Activated T-cell treated with anti-CD3 and anti-CD28 coated beads, Interleukin-2, amount 50 U/mL, for 72 hours (primary cell): ENCODE results near the gene EIF3D. TPM values are rescaled to one million over a fixed set of nuclear protein-coding genes. Genes with fewer than 3 reads are reported as not detected.
A peak's percentile ranks its signal among the peaks of the same experiment; 100 is the strongest.

Source experiments
- ATAC-seq, 2 donors: fragments of 150-1000 bp; cut with Tn5 transposase; replicated peaks in 1 of 2; 2 replicates each; pipeline ENCODE4 v1.10.0; 2021; ENCODE audit warnings: moderate library complexity in 2 of 2, mild to moderate bottlenecking in 1 of 2
- DNase-seq, 2 donors: peaks; one replicate each; pipeline ENCODE4 v3.0.0; 2021 to 2022; ENCODE audit warnings: mixed read lengths in 1 of 2
- H3K27ac Mint-ChIP-seq: one replicate; pipeline ENCODE4 v1.8.0; 2022; ENCODE audit warnings: mild to moderate bottlenecking, moderate library complexity, mixed read lengths
- H3K27me3 Mint-ChIP-seq: one replicate; pipeline ENCODE4 v1.8.0; 2022; ENCODE audit warnings: low read depth, mixed read lengths
- H3K36me3 Mint-ChIP-seq, 2 donors: one replicate each; pipeline ENCODE4 v1.8.0; 2022; ENCODE audit warnings: mixed read lengths in 2 of 2, mild to moderate bottlenecking in 1 of 2; ENCODE audit not compliant: insufficient read depth in 2 of 2
- H3K4me1 Mint-ChIP-seq: one replicate; pipeline ENCODE4 v1.8.0; 2022; ENCODE audit warnings: low read depth, mixed read lengths
- H3K4me3 Mint-ChIP-seq, 2 donors: one replicate each; pipeline ENCODE4 v1.8.0; 2022; ENCODE audit warnings: mild to moderate bottlenecking in 2 of 2, mixed read lengths in 2 of 2, moderate library complexity in 2 of 2
- H3K9me3 Mint-ChIP-seq, 2 donors: one replicate each; pipeline ENCODE4 v1.8.0; 2022; ENCODE audit warnings: mixed read lengths in 2 of 2
- total RNA-seq, 2 donors: library from RNA; stranded (reverse); gene quantifications; one replicate each; pipeline ENCODE4 v1.2.3, GENCODE V29; 2022

The EIF3D gene
- total RNA-seq, 2 donors from 2014 or later = 320 to 339 TPM

GRCh38 chr22:36512333-36512732 lies 16.6 kb downstream of the EIF3D start:
- DNase-seq (no peak), ATAC-seq (no peak)
- Mint-ChIP-seq H3K4me3 (no peak overlapping the region), H3K27me3 (no peaks in the 10 kb centered on the region), H3K36me3 (peaks cover 29 to 43% of the 10 kb centered on the region in 2 donors), H3K4me1 (peaks cover 10% of the 10 kb centered on the region), H3K27ac (no peak overlapping the region), H3K9me3 (peaks cover 0 to 2% of the 10 kb centered on the region in 2 donors)

GRCh38 chr22:36510966-36511881 lies 17.7 kb downstream of the EIF3D start:
- no peak for ATAC-seq
- Mint-ChIP-seq H3K4me1 (peaks cover 12% of the 10 kb centered on the region), H3K27me3 (no peaks in the 10 kb centered on the region), H3K27ac (no peak overlapping the region), H3K4me3 (no peak overlapping the region), H3K36me3 (peaks cover 22 to 35% of the 10 kb centered on the region in 2 donors), H3K9me3 (peaks cover 0 to 2% of the 10 kb centered on the region in 2 donors)
- DNase-seq = peak; percentile 16 to 37

GRCh38 chr22:36510384-36510783 lies 18.6 kb downstream of the EIF3D start:
- H3K36me3 Mint-ChIP-seq = peaks cover 15 to 28% of the 10 kb centered on the region in 2 donors
- DNase-seq (no peak), ATAC-seq (no peak)
- H3K27ac Mint-ChIP-seq = no peak overlapping the region
- peaks cover 12% of the 10 kb centered on the region for H3K4me1 Mint-ChIP-seq
- no peak overlapping the region for H3K4me3 Mint-ChIP-seq
- no peaks in the 10 kb centered on the region for H3K27me3 Mint-ChIP-seq
- peaks cover 0 to 2% of the 10 kb centered on the region in 2 donors for H3K9me3 Mint-ChIP-seq

GRCh38 chr22:36507518-36508010 lies 21.4 kb downstream of the EIF3D start:
- Mint-ChIP-seq H3K27me3 (no peaks in the 10 kb centered on the region), H3K4me3 (peak overlapping the region; percentile 83 to 89), H3K27ac (peak overlapping the region; percentile 64), H3K36me3 (peaks cover 6 to 14% of the 10 kb centered on the region in 2 donors), H3K4me1 (peaks cover 20% of the 10 kb centered on the region), H3K9me3 (peaks cover 0 to 2% of the 10 kb centered on the region in 2 donors)
- DNase-seq = no peak
- no peak for ATAC-seq

DNA sequence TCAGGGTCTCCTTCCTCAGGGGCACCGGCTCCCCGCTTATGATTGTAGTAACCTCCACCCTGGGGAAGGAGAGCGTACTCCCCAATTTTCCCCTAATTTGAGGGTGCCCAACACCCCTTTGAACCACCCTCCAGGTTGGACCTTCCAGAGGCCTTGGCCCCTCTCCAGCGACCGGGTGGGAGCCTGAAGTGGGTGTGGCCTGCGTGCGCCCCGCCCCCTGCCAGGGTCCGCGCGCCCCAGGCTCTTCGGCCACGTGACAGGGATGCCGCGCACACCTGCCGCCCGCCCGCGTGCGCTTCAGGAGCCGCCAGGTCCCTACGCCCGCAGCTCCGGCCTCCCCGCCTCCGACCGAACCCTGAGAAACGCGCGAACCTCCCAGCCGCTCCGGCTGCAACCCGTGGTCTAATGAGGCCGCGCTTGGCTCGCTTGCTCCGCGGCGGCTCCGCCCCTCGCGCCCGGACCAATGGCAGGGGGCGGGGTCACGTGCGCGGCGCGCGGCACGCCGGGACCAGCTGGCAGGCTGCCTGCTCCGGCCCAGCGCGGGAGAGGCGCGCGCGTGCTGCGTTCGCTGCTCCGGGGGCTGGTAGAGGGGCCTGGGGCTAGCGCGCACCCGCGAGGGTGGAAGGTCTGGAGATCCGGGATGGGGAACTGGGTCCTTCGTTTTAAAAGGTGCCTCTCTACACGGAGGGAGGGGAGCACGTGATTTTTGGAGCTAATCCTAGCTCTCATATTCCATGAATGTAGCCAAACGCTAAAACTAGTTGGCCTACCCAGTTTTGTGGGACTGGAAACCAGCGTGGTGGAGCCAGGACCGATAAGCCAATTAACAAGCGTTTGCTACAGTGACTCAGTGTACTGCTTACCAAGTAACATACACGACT lies 22.1 kb downstream of the EIF3D start, which contains the start of gene FOXRED2:
Gene FOXRED2, minus strand, starts transcription at position 404 of the 881 bp plus-strand sequence. CDS start 618 bp downstream, outside the sequence.
- Mint-ChIP-seq H3K36me3 (peaks cover 5 to 7% of the 10 kb centered on the region in 2 donors), H3K27ac (peak within 1 kb of the TSS; percentile 64), H3K9me3 (peaks cover 0 to 2% of the 10 kb centered on the region in 2 donors), H3K4me3 (peak within 1 kb of the TSS; percentile 83 to 89), H3K27me3 (no peaks in the 10 kb centered on the region), H3K4me1 (peaks cover 20% of the 10 kb centered on the region)
- DNase-seq = peak; percentile 91 to 94
- peak; percentile 95 to 96 for ATAC-seq

- DNase-seq (no peak), ATAC-seq (no peak)
- Mint-ChIP-seq H3K27me3 (no peaks in the 10 kb centered on the region), H3K4me1 (peaks cover 14% of the 10 kb centered on the region), H3K9me3 (peaks cover 0 to 2% of the 10 kb centered on the region in 2 donors), H3K27ac (no peak overlapping the region), H3K36me3 (peaks cover 1 to 4% of the 10 kb centered on the region in 2 donors), H3K4me3 (peak overlapping the region; percentile 83 to 89)
Observed at GRCh38 chr22:36505998-36506635, 22.8 kb downstream of the EIF3D start.

DNA sequence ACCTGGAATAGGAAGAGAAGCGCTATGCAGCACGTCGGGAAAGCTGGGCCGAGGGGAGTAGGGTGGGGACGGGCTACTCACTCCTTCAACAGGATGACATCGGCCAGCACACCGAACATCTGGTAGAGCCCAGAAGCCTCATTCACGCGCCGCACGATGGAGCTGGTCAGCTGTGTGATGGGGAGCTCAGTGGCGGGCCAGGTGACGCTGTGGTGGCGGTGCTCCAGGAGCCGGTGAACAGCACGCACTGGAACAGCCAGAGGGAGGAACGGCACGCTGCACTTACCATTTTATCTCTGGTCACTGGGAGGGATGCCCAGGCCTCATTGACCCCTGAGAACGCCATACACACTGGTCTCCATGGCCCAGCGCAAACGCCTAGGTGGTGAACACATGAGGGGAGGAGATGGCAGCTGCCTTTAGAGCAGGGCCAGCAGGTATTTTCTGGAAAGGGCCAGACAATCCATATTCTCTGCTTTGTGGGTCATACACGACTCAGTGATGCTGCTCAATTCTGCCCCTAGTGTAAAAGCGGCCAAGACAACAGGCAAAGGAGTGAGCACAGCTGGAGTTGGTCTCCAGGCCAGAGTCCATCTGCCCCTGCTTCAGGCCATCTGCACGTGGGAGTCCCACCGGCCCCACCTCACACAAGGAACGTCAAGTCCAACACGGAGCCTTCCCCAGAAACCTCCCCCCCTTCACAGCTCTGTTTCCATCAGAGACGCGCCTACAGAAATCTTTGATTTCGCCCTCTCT lies 30.9 kb downstream of the EIF3D start:
- Mint-ChIP-seq H3K27me3 (no peaks in the 10 kb centered on the region), H3K9me3 (no peaks in the 10 kb centered on the region), H3K4me3 (no peak overlapping the region), H3K4me1 (no peaks in the 10 kb centered on the region), H3K36me3 (peaks cover 2 to 15% of the 10 kb centered on the region in 2 donors), H3K27ac (no peak overlapping the region)
- DNase-seq (no peak), ATAC-seq (no peak)

DNA sequence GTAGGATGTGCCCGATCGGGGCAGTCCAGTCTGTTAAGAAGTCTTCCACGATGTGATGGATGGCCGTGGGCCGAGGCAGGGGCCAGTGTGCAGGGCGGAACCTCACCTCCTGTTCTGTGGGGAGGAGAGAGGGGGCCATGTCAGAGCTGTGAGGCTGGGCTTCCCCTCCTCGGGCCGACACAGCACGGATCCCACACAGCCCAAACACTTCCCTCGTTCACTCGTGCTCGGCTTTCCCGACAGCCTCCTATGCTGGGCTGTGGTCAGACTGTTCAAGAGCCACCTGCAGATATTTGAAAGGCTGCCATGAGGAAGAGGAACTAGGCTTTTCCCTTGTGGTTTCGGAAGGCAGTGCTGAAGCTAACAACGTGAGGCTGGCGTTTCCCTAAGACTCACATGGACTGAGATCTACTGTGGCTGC lies 35.3 kb downstream of the EIF3D start:
- no peaks in the 10 kb centered on the region for H3K27me3 Mint-ChIP-seq
- H3K4me1 Mint-ChIP-seq = no peaks in the 10 kb centered on the region
- H3K4me3 Mint-ChIP-seq = no peak overlapping the region
- no peak for DNase-seq
- no peak overlapping the region for H3K27ac Mint-ChIP-seq
- H3K9me3 Mint-ChIP-seq = no peaks in the 10 kb centered on the region
- ATAC-seq = no peak
- peaks cover 2 to 18% of the 10 kb centered on the region in 2 donors for H3K36me3 Mint-ChIP-seq

- ATAC-seq (no peak), DNase-seq (no peak)
- H3K9me3 Mint-ChIP-seq = peaks cover 0 to 2% of the 10 kb centered on the region in 2 donors
- H3K4me1 Mint-ChIP-seq = no peaks in the 10 kb centered on the region
- no peak overlapping the region for H3K27ac Mint-ChIP-seq
- H3K36me3 Mint-ChIP-seq = peaks cover 6 to 17% of the 10 kb centered on the region in 2 donors
- H3K4me3 Mint-ChIP-seq = no peak overlapping the region
- no peaks in the 10 kb centered on the region for H3K27me3 Mint-ChIP-seq
Observed at GRCh38 chr22:36492109-36492508, 36.9 kb downstream of the EIF3D start.

DNA sequence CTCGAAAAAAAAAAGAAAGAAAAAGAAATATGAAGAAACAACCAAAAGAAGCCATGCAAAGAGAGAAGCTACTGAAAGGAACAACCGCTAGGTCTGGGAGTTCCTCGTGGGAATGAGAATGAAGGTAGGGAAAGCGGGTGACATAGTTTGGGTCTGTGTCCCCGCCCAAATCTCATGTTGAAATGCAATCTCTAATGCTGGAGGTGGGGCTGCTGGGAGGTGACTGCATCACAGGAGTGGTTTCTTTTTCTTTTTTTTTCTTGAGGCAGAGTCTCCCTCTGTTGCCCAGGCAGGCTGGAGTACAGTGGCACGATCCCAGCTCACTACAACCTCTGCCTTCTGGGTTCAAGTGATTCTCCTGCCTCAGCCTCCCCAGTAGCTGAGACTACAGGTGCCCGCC lies 37.8 kb downstream of the EIF3D start:
- Mint-ChIP-seq H3K36me3 (peaks cover 7 to 18% of the 10 kb centered on the region in 2 donors), H3K27me3 (no peaks in the 10 kb centered on the region), H3K4me3 (no peak overlapping the region), H3K4me1 (no peaks in the 10 kb centered on the region), H3K27ac (no peak overlapping the region), H3K9me3 (peaks cover 0 to 2% of the 10 kb centered on the region in 2 donors)
- ATAC-seq = no peak
- no peak for DNase-seq

DNA sequence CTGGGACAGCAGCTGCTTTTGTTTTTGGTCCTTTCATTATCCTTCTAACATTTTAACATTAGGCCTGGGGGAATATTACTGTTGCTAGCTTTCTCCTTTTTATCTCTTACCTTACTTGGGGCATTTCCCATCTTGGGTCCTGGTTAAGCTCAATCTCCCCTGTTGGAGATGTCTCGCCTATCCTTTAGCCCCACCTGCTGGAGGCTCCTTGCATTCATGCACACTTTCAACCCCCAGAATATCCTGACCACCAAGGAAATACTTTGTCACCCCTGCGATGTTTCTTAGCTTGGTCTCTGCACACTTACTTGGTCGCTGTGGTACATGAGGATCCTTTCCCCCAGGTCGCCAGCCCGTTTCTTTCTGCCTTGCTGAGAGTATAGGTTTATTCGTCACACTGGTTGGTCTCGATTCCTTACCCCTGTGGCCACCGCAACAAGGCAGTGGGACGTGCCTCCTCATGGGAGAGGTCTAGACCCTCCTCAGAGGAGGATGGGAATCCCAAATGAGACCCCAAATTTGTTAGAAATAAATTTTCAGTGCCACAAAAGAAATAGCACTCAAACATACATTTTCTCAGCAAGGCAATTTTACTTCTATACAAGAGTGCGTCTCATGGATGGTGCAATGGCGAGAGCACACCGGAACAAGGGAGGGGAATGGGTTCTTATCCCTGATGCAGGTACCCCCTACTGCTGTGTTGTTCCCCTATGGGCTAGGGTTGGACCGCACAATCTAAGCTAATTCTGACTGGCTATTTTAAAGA lies 42.2 kb downstream of the EIF3D start:
- Mint-ChIP-seq H3K4me3 (no peak overlapping the region), H3K9me3 (peaks cover 0 to 2% of the 10 kb centered on the region in 2 donors), H3K27me3 (no peaks in the 10 kb centered on the region), H3K36me3 (peaks cover 9 to 11% of the 10 kb centered on the region in 2 donors), H3K4me1 (peaks cover 7% of the 10 kb centered on the region), H3K27ac (no peak overlapping the region)
- ATAC-seq = no peak
- peak; percentile 62 to 65 for DNase-seq
